Activated CD4-positive, alpha-beta T cell treated with anti-CD3 and anti-CD28 coated beads, Interleukin-2, amount 10 ng/mL, durations not matched to agents 24 days and 14 days (primary cell): ENCODE data around the gene IL34. TPM values are rescaled to one million over a fixed set of nuclear protein-coding genes. Genes with fewer than 3 reads are reported as not detected.

ENCODE experiments used
- DNase-seq: peaks from one replicate; pipeline ENCODE4 v3.0.0; 2022
- H3K27ac Mint-ChIP-seq: one replicate; pipeline ENCODE4 v1.8.0; 2022; ENCODE audit warnings: mild to moderate bottlenecking, mixed read lengths
- H3K27me3 Mint-ChIP-seq: one replicate; pipeline ENCODE4 v1.8.0; 2022; ENCODE audit warnings: mixed read lengths
- H3K36me3 Mint-ChIP-seq: one replicate; pipeline ENCODE4 v1.8.0; 2022; ENCODE audit warnings: low read depth, mild to moderate bottlenecking, mixed read lengths
- H3K4me1 Mint-ChIP-seq: one replicate; pipeline ENCODE4 v1.8.0; 2021; ENCODE audit warnings: mixed read lengths
- H3K4me3 Mint-ChIP-seq: one replicate; pipeline ENCODE4 v1.8.0; 2022; ENCODE audit warnings: mild to moderate bottlenecking, moderate library complexity, mixed read lengths
- H3K9me3 Mint-ChIP-seq: one replicate; pipeline ENCODE4 v1.8.0; 2021; ENCODE audit warnings: mixed read lengths
- intact Hi-C: fragments of 100-400 bp; cut with micrococcal nuclease; formaldehyde crosslinking; loops from one replicate; pipeline ENCODE4 v1.15.1; 2023
- total RNA-seq: library from RNA; stranded (reverse); gene quantifications from 2 replicates; pipeline ENCODE4 v1.2.3, GENCODE V29; 2022

IL34 gene
- total RNA-seq, 1 donor from 2014 or later: 0.30 TPM

GRCh38 chr16:70657956-70658355, 11.6 kb downstream of the IL34 start:
- H3K4me1 Mint-ChIP-seq: peaks cover 6% of the 10 kb centered on the region
- H3K4me3 Mint-ChIP-seq: no peak overlapping the region
- H3K36me3 Mint-ChIP-seq: no peaks in the 10 kb centered on the region
- no peaks in the 10 kb centered on the region for H3K27me3 Mint-ChIP-seq
- no peak for DNase-seq
- intact Hi-C loops: loop anchor here (10.0 kb wide), 1 partner anchor 163 kb away; no protein-coding TSS in a partner anchor
- H3K9me3 Mint-ChIP-seq: no peaks in the 10 kb centered on the region
- no peak overlapping the region for H3K27ac Mint-ChIP-seq

DNA sequence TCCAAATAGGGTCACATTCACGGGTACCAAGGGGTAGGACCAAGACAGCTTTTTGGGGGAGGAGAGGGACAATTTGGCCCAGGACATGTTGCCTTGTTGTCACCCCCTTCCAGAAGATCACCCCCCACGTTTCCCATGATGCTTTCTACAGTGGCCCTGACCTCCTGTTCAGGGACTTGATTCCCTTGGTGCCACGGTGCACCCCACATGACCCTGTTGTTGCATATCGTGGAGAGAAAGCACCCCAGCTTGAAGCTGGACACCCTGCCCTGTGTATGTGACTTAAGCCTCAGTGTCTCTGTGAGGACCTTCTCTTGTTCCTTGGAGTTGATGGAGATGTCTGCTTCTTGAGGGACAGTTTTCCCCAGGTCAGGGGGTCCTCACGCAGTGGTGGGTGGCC, 12.6 kb downstream of the IL34 start:
- H3K4me3 Mint-ChIP-seq: no peak overlapping the region
- peaks cover 3% of the 10 kb centered on the region for H3K4me1 Mint-ChIP-seq
- H3K27ac Mint-ChIP-seq: no peak overlapping the region
- intact Hi-C loops: loop anchor here (10.0 kb wide), 1 partner anchor 164 kb away; no protein-coding TSS in a partner anchor
- H3K9me3 Mint-ChIP-seq: no peaks in the 10 kb centered on the region
- no peaks in the 10 kb centered on the region for H3K27me3 Mint-ChIP-seq
- H3K36me3 Mint-ChIP-seq: no peaks in the 10 kb centered on the region
- no peak for DNase-seq

GRCh38 chr16:70659546-70659945, 13.2 kb downstream of the IL34 start:
- no peak overlapping the region for H3K27ac Mint-ChIP-seq
- no peaks in the 10 kb centered on the region for H3K9me3 Mint-ChIP-seq
- no peak overlapping the region for H3K4me3 Mint-ChIP-seq
- no peaks in the 10 kb centered on the region for H3K27me3 Mint-ChIP-seq
- no peaks in the 10 kb centered on the region for H3K4me1 Mint-ChIP-seq
- H3K36me3 Mint-ChIP-seq: no peaks in the 10 kb centered on the region
- DNase-seq: no peak
- intact Hi-C loops: loop anchor here (10.0 kb wide), 1 partner anchor 165 kb away; no protein-coding TSS in a partner anchor

GRCh38 chr16:70659953-70660671, 13.8 kb downstream of the IL34 start:
- Mint-ChIP-seq H3K4me1 (no peaks in the 10 kb centered on the region), H3K27ac (no peak overlapping the region), H3K9me3 (no peaks in the 10 kb centered on the region), H3K36me3 (no peaks in the 10 kb centered on the region), H3K27me3 (no peaks in the 10 kb centered on the region), H3K4me3 (no peak overlapping the region)
- no peak for DNase-seq
- intact Hi-C loops: loop anchor here (10.0 kb wide), 1 partner anchor 165 kb away; no protein-coding TSS in a partner anchor

DNA sequence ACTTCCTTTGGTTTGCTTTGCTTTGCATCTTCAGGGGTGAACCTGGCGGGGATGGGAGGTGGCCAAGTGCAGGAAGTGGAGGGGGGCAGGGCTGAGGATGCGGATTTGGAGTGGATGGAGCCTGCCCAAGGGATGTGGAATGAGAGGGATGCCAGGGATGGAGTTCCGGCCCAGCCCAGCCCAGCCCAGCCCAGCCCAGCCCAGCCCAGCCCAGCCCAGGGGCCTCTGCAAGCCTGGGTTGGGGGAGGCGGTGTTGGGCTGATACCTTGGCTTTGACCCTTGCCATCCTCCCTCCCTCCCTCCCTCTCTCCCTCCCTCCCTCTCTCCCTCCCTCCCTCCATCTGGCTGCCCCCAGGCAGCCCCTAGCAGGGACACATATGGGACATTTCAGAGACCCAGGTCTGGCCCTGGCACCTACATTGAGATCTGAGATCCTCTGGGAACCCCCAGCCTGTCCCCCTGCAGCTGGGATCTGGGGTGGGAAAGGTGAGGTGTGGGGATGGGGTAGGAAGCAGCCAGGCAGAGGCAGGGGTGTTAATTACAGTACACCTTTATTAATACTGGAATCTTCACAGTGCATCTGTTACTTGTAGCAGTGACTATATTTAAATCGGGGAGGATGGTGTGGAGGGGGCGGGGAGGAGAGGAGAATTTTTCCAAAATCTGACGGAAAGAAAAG, 14.5 kb downstream of the IL34 start:
- intact Hi-C loops: no loop called here
- Mint-ChIP-seq H3K36me3 (no peaks in the 10 kb centered on the region), H3K27ac (no peak overlapping the region), H3K4me3 (no peak overlapping the region), H3K9me3 (no peaks in the 10 kb centered on the region), H3K27me3 (no peaks in the 10 kb centered on the region), H3K4me1 (no peaks in the 10 kb centered on the region)
- no peak for DNase-seq

DNA sequence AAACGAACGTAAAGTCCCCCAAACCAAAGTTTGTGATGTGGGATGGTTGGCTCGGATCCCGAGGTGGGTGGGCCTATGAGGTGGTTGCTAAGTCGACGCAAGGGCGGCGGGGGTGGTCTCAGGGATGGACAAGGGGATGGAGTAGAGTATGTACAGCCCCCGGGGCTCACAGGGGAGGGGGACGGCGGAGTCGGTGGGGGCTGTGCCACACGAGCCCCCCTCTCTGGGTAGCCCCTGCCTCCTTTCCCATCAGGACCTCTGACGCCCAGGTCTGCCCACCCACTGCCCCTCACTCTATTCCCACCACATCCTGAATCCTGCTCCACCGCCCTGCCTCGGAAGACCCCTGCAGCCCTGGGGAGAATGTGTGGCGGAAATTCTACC, 15.2 kb downstream of the IL34 start:
- no peak for DNase-seq
- Mint-ChIP-seq H3K9me3 (no peaks in the 10 kb centered on the region), H3K4me1 (no peaks in the 10 kb centered on the region), H3K36me3 (no peaks in the 10 kb centered on the region), H3K27ac (no peak overlapping the region), H3K27me3 (no peaks in the 10 kb centered on the region), H3K4me3 (no peak overlapping the region)
- intact Hi-C loops: no loop called here

DNA sequence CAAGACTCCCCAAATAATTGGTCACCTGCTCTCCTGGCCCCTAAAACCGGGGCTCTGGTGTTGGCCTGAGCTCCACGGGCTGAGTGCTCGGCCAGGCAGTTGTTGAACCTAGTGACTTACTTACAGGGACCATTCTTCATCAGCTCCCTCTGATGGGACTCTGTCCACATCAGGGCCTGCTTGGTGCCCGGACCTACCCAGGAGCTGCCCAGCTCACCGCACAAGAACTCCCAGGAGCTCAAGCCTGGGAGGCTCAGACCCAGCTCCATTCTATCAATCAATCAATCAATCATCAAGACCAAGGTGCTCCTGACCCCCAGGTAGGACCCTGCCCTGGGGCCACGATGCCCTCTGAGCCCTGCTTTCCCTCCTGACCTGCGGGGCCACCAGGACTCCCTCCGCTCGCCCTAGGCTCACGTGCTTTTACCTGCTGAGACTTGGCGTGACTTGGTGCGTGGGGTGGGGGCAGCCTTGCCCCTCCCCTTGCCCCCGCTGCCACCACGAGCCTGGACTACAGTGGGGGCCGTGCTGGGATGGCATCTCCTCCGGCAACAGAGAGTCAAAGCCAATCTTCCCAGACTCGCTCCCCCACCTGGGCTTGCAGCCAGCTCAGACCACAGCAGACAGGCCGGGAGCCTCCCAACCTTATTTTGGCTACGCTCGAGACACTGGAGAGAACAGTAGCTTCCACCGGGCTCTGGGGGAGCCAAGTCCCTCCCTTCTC, 15.7 kb downstream of the IL34 start:
- Mint-ChIP-seq H3K4me3 (no peak overlapping the region), H3K9me3 (no peaks in the 10 kb centered on the region), H3K36me3 (no peaks in the 10 kb centered on the region), H3K4me1 (no peaks in the 10 kb centered on the region), H3K27me3 (no peaks in the 10 kb centered on the region), H3K27ac (no peak overlapping the region)
- intact Hi-C loops: no loop called here
- DNase-seq: no peak

GRCh38 chr16:70662991-70663523, 16.7 kb downstream of the IL34 start:
- no peak overlapping the region for H3K4me3 Mint-ChIP-seq
- no peaks in the 10 kb centered on the region for H3K9me3 Mint-ChIP-seq
- no peak overlapping the region for H3K27ac Mint-ChIP-seq
- H3K4me1 Mint-ChIP-seq: no peaks in the 10 kb centered on the region
- no peaks in the 10 kb centered on the region for H3K36me3 Mint-ChIP-seq
- DNase-seq: no peak
- H3K27me3 Mint-ChIP-seq: no peaks in the 10 kb centered on the region
- intact Hi-C loops: no loop called here

DNA sequence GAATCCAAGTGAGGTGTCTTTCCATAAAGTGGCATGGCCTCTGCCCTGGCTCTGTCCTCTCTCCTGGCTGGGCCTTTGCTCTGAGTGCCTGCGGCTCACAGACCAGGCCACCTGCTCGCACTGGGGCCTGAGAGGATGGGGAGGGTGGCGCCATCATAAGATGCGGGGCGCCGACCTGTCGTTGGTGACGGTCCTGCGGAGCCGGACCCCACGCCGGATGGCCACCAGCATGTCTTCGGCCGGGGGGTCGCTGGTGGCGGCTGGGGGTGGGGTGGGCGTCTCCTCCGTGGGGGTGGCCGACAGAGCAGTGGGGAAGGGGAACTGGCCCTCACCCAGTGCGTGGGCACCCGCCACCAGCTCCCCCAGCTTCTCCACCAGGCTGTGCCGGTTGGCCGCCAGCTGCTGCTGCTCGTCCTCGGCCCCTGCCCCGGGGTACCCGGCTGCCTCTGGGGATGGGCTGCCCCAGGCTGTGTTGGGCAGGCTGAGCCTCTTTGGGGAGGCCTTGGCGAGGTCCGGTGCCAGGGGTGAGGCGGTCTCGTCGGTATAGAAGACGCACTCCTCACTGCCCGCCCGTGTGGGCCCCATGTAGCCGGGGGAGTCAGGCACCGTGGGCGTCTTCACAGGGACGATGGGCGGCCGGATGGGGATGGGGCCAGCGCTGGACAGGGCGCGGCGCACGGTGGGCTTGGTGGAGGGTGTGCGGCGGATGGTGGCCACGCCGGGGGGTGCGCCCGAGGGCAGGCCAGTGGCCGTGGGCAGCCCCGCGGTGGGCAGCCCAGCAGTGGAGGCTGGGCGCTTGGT, 17.4 kb downstream of the IL34 start:
- no peak for DNase-seq
- Mint-ChIP-seq H3K27ac (no peak overlapping the region), H3K4me1 (no peaks in the 10 kb centered on the region), H3K36me3 (no peaks in the 10 kb centered on the region), H3K9me3 (no peaks in the 10 kb centered on the region), H3K27me3 (no peaks in the 10 kb centered on the region), H3K4me3 (no peak overlapping the region)
- intact Hi-C loops: no loop called here

DNA sequence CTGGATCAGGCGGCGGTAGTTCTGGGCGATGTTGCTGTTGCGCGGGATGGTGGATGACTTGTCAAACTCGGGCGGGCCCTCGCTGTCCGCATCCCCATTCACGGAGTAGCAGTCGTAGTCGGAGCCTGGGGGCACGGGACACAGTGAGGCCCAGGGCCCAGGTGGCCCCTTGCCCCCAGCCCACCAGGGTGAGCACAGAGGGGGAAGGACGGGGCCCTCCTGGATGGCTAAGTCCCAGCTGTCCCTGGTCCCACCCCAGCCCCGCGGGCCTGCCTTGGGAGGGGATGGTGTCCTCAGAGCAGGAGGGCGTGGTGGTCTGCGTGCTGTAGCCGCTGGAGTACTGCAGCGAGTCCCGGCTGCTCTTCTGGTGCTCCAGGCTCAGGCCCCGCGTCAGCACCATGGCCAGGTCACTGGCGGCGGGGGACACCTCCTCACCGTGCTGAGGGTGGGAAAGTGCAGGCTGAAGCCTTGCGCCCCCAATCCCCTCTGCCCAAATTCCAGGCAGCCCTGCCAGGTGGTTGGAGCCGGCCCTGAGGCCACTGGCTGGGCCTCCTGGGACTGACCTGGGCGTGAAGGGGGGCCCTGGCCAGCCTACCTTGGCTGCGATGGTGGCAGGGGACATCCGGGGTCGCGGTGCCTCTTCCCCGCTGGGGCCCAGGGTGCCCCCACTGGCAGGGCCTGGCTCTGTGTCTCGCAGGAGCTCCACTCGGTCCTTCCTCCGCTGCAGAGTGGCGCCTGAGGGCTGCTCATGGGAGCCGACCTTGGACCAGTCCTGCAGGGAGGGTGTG, 18.2 kb downstream of the IL34 start:
- no peak for DNase-seq
- Mint-ChIP-seq H3K4me3 (no peak overlapping the region), H3K27ac (no peak overlapping the region), H3K27me3 (no peaks in the 10 kb centered on the region), H3K9me3 (no peaks in the 10 kb centered on the region), H3K4me1 (no peaks in the 10 kb centered on the region), H3K36me3 (no peaks in the 10 kb centered on the region)
- intact Hi-C loops: no loop called here

DNA sequence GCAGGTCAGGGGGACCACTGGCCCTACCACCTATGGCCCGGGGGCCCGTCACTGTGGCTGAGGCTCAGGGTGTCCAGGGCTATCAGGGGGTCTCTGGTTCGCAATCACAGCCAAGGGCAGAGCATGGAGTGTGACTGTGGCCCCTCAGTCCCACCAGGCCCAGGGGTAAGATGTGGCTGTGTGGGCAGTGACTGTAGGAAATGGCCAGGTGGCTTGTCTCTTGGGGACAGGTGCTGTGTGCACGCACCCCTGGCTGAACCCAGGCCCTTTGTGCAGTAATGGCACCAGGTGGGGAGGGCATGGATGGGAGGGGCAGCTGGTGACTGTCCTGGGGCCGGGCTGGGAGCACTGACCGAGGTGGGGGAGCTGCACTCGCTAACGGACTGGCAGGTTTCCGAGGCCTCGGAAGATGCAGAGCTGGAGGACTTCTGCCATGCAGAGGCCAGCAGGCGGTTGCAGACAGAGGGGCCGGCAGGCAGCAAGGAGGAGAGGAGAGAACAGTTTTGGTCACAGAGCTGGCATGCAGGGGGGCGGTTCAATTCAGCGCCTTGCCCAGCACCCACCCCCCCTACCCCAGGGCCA, 18.8 kb downstream of the IL34 start:
- Mint-ChIP-seq H3K27ac (no peak overlapping the region), H3K4me1 (no peaks in the 10 kb centered on the region), H3K36me3 (no peaks in the 10 kb centered on the region), H3K9me3 (no peaks in the 10 kb centered on the region), H3K4me3 (no peak overlapping the region), H3K27me3 (no peaks in the 10 kb centered on the region)
- intact Hi-C loops: no loop called here
- no peak for DNase-seq

GRCh38 chr16:70665806-70666735, 19.7 kb downstream of the IL34 start:
- no peak for DNase-seq

More at GRCh38 chr16:70665806-70666735, 19.7 kb downstream of the IL34 start:
- H3K9me3 Mint-ChIP-seq: no peaks in the 10 kb centered on the region
- no peak overlapping the region for H3K4me3 Mint-ChIP-seq
- H3K4me1 Mint-ChIP-seq: no peaks in the 10 kb centered on the region
- intact Hi-C loops: no loop called here
- no peaks in the 10 kb centered on the region for H3K36me3 Mint-ChIP-seq
- no peaks in the 10 kb centered on the region for H3K27me3 Mint-ChIP-seq
- H3K27ac Mint-ChIP-seq: no peak overlapping the region
